ENCODE measurements around the gene SERTAD1.

- TF ChIP-seq CTCF (IDR thresholded peaks at IDR 0.05; ENCODE audit: low read depth, low read length) = no peak
- no peak for TF ChIP-seq POLR2A (IDR thresholded peaks at IDR 0.05; ENCODE audit: extremely low read depth, insufficient read length)
- TF ChIP-seq MAX (IDR thresholded peaks at IDR 0.05; ENCODE audit: low read depth, low read length) = no peak
Observed at GRCh38 chr19:40457953-40458596, 32.3 kb upstream of the SERTAD1 start.

All from NB4 (cell line).